Osteoblast (primary cell): Measurements from ENCODE around the gene AMN. TPM values are rescaled to one million over a fixed set of nuclear protein-coding genes. Genes with fewer than 3 reads are reported as not detected.

Source experiments
- DNase-seq: peaks from one replicate; pipeline ENCODE4 v3.0.0; 2011; ENCODE audit warnings: low spot score, mixed read lengths; ENCODE audit not compliant: insufficient read length; ENCODE audit errors: missing footprints
- H2AFZ ChIP-seq: 2 replicates; pipeline ENCODE4 v1.6.0; 2011; ENCODE audit warnings: mild to moderate bottlenecking, low read length
- H3K27ac ChIP-seq: 2 replicates; pipeline ENCODE4 v1.5.1; 2011; ENCODE audit warnings: mild to moderate bottlenecking, low read depth, low read length, moderate library complexity
- H3K27me3 ChIP-seq: 2 replicates; pipeline ENCODE4 v1.6.0; 2012; ENCODE audit warnings: mild to moderate bottlenecking, control low read depth, inconsistent platforms, low read length, moderate library complexity; ENCODE audit not compliant: insufficient read depth
- H3K36me3 ChIP-seq: 2 replicates; pipeline ENCODE4 v1.5.1; 2011; ENCODE audit warnings: mild to moderate bottlenecking, low read length, control low read depth, moderate library complexity; ENCODE audit not compliant: insufficient read depth
- H3K4me1 ChIP-seq: 2 replicates; pipeline ENCODE4 v1.5.1; 2011; ENCODE audit warnings: mild to moderate bottlenecking, low read length, control low read depth, moderate library complexity; ENCODE audit not compliant: insufficient read depth
- H3K4me2 ChIP-seq: 2 replicates; pipeline ENCODE4 v1.6.0; 2011; ENCODE audit warnings: mild to moderate bottlenecking, low read length; ENCODE audit not compliant: insufficient read depth
- H3K4me3 ChIP-seq: fragments of 200-600 bp; sonication (generic); 3 replicates; pipeline ENCODE4 v1.5.1; 2012; ENCODE audit warnings: mild to moderate bottlenecking, low read length, inconsistent platforms; ENCODE audit not compliant: insufficient read depth
- H3K79me2 ChIP-seq: 2 replicates; pipeline ENCODE4 v1.6.0; 2012; ENCODE audit warnings: mild to moderate bottlenecking, low read length, control low read depth, inconsistent platforms; ENCODE audit not compliant: insufficient read depth
- H3K9me3 ChIP-seq: 2 replicates; pipeline ENCODE4 v1.5.1; 2011; ENCODE audit warnings: low read depth, low read length, control low read depth
- H4K20me1 ChIP-seq: 2 replicates; pipeline ENCODE4 v1.6.0; 2012; ENCODE audit warnings: mild to moderate bottlenecking, low read length, control low read depth; ENCODE audit not compliant: insufficient read depth
- CTCF ChIP-seq: IDR thresholded peaks from 2 replicates; pipeline ENCODE4 v1.5.1; 2011; ENCODE audit warnings: mild to moderate bottlenecking, low read depth, low read length, moderate library complexity; ENCODE audit errors: extremely low read depth
- total RNA-seq: library from RNA; depleted of rRNA; stranded (reverse); fragments of >200 nt; gene quantifications from 2 replicates; pipeline ENCODE4 v1.2.3, GENCODE V29; 2012

AMN gene
- total RNA-seq, 1 donor: under 0.01 TPM

DNA sequence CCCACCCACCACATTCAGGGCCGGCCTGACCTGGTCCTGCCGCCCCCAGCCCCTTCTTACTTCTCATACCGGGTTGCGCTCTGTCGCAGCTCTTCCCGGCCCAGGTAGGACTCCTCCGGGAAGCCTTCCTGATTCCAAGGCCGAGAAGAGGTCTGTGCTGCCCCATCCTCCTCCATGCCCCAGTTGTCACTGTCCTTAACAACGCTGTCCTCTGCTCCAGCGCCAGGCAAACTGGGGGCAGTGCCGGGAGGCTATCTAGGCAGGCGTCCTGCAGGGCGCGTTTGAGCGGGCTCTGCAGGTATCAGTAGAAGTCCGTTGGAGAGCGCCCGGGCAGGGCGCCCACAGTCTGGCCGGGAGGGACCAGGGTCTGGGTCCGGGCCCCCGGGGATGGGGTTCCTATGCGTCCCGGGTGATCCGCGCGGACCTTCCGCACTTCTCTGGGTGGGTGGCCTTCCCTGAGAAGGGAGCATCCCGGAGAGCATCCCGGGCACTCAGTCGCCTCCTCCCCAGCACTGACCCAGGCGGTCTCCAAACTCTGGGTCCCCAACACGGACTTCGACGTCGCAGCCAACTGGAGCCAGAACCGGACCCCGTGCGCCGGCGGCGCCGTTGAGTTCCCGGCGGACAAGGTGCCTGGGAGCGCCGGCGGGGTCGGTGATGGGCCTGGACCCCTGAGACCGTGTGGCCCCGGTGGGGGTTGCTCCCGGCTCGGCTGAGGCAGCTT is 900 bp downstream of the AMN start:
- H3K27me3 ChIP-seq: peaks cover 61% of the 10 kb centered on the region
- H3K4me3 ChIP-seq: peak overlapping the region; percentile 43
- TF ChIP-seq CTCF: no peak
- no peak overlapping the region for H3K27ac ChIP-seq
- H3K4me1 ChIP-seq: no peaks in the 10 kb centered on the region
- H3K9me3 ChIP-seq: peaks cover 2% of the 10 kb centered on the region
- DNase-seq: peak; percentile 77
- peak overlapping the region; percentile 65 for H3K4me2 ChIP-seq
- no peaks in the 10 kb centered on the region for H4K20me1 ChIP-seq
- H3K79me2 ChIP-seq: no peaks in the 10 kb centered on the region
- H2AFZ ChIP-seq: no peak overlapping the region
- no peaks in the 10 kb centered on the region for H3K36me3 ChIP-seq

DNA sequence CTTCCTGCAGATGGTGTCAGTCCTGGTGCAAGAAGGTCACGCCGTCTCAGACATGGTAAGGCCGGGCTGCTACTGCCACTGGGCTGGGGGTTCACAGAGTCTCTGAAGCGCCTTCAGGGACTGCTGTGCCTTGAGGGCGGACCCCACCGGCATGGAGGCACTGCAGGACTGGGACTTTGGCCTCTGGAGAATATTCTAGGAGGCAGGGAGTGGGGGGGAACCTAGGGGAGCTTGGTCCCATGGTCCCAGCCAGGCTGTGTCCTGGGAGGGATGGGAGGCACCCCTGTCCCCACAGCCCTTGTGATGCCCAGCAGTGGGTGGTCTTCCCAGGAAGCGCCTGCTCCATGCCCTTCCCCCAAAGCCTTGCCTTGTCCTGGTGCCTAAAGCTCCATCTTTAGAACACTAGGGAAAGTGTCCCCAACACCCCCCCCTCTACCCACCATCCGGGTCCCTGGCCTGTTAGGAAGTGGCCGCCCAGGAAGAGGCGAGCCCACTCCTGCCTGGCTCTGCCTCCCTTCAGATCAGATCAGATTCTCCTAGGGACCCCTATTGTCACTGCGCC is 1.5 kb downstream of the AMN start:
- Histone ChIP-seq H2AFZ (no peak overlapping the region), H3K79me2 (no peaks in the 10 kb centered on the region), H3K9me3 (peaks cover 2% of the 10 kb centered on the region), H3K27me3 (peaks cover 68% of the 10 kb centered on the region), H3K4me3 (no peak overlapping the region), H3K4me1 (peaks cover 6% of the 10 kb centered on the region), H4K20me1 (no peaks in the 10 kb centered on the region), H3K27ac (no peak overlapping the region), H3K36me3 (no peaks in the 10 kb centered on the region), H3K4me2 (no peak overlapping the region)
- TF ChIP-seq CTCF: no peak
- DNase-seq: peak; percentile 80

GRCh38 chr14:102924632-102925588 is 2.4 kb downstream of the AMN start:
- Histone ChIP-seq H3K9me3 (peaks cover 2% of the 10 kb centered on the region), H2AFZ (no peak overlapping the region), H3K27ac (no peak overlapping the region), H3K27me3 (peaks cover 77% of the 10 kb centered on the region), H3K79me2 (no peaks in the 10 kb centered on the region), H3K36me3 (no peaks in the 10 kb centered on the region), H3K4me1 (peaks cover 6% of the 10 kb centered on the region), H3K4me2 (no peak overlapping the region), H3K4me3 (no peak overlapping the region), H4K20me1 (peaks cover 6% of the 10 kb centered on the region)
- TF ChIP-seq CTCF: no peak
- peak; percentile 83 for DNase-seq
